ENCODE measurements around the gene RAB3A. TPM values are rescaled to one million over a fixed set of nuclear protein-coding genes. Genes with fewer than 3 reads are reported as not detected.

RAB3A gene
- total and polyA plus RNA-seq, 12 donors: 7.8 to 36.3 (median 30.2) TPM

DNA sequence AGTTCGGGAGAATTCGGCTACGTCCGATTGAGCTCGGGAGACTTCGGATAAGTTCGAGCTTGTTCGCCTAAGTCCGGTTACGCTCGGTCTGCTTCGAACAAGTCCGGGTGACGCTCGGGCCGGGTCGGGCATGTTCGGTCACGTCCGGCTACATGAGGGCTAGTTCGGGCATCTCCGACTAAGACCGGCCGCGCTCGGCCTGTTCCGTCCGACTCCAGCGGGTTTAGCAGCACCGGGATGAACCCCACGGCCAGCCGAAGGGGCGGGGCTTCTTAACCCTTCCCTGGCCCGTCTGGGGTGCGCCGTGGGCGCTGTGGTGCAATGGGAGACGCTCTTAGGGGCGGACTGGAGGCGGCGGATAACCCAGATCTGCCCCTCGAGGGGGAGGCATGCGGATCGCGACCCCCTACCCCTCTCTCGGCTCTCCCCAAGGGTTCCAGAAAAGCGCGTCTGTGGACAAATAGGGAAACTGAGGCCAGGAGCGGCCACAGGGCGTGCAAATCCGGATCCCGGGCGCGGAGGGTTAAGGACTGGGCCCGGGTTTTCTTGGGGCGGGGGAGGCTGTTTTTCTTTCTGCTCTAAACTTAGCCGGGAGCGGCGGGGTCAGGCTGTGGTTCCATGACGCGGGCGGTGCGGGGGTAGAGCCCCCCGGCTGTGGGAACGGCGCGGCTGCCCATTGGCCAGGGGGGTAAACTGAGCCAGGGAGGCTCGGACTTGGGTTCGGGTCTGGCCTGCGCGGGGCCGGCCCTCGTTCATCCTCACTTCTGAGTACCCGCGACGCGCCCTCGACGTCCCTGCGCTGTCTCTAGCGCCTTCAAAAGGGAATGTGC, 20.9 kb upstream of the RAB3A start:
- Histone ChIP-seq H3K36me3 (no peaks in the 10 kb centered on the region), H3K4me3 (peak overlapping the region in 9 of 10 donors; percentile 35 to 65 (median 52)), H3K9me3 (no peaks in the 10 kb centered on the region), H3K27me3 (peaks cover 9 to 70% (median 64%) of the 10 kb centered on the region in 7 donors), H3K27ac (peak overlapping the region; percentile 50 to 84 (median 71)), H3K4me1 (peaks cover 14 to 41% (median 30%) of the 10 kb centered on the region in 9 donors)
- ATAC-seq (peak; percentile 97 to 99 (median 98)), DNase-seq (peak; percentile 98 to 99)
- 2% methylated on average over 81 of the region's 81 CpGs for WGBS, 2 donors
- TF ChIP-seq, protein P1, sequence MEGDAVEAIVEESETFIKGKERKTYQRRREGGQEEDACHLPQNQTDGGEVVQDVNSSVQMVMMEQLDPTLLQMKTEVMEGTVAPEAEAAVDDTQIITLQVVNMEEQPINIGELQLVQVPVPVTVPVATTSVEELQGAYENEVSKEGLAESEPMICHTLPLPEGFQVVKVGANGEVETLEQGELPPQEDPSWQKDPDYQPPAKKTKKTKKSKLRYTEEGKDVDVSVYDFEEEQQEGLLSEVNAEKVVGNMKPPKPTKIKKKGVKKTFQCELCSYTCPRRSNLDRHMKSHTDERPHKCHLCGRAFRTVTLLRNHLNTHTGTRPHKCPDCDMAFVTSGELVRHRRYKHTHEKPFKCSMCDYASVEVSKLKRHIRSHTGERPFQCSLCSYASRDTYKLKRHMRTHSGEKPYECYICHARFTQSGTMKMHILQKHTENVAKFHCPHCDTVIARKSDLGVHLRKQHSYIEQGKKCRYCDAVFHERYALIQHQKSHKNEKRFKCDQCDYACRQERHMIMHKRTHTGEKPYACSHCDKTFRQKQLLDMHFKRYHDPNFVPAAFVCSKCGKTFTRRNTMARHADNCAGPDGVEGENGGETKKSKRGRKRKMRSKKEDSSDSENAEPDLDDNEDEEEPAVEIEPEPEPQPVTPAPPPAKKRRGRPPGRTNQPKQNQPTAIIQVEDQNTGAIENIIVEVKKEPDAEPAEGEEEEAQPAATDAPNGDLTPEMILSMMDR (IDR thresholded peaks at IDR 0.05): no peak
- intact Hi-C loops (cut with DNase I): loop anchor here in 2 of 10 donors (2.0 kb wide), 2 partner anchors 20 to 72 kb away; partner anchors contain the start of genes PIK3R2 (in 1 of the 2) and RAB3A (in 1 of the 2)

DNA sequence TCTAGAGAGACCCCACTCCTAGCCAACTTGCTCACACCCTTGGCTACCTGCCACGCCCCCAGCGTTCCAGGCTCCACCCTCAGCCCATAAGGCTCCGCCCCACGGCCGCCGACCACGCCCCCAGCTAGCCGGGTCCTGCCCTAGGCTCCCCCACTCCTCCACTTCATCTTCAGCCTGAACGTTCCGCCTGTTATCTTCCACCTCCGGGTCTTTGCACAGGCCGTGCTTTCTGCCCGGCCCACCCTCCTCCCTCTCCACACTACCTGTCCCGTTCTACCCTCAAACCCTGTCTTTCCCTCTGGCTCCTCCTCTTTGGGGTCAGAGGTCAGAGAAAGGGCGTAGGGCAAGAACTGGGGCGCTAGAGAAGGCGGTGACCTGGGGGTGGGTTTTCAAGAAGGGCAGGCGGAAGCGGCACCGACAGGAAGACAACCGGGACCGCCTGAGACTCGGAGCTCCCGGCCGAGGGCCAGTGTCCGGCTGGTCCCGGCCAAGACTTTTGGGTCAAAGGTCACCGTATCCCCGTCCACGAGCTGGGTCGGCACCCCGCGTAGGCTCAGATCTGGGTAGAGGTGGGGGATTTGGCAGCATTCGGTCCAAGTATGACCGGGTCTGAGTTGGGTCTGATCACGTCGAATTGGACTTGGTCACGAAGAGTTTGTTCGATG, 20.1 kb upstream of the RAB3A start:
- peak in 6 of 8 donors; percentile 4 to 39 (median 12) for ATAC-seq
- H3K9me3 ChIP-seq: no peaks in the 10 kb centered on the region
- H3K4me3 ChIP-seq: peak overlapping the region; percentile 35 to 65 (median 52)
- WGBS, 2 donors: 7 to 8% methylated on average over 39 of the region's 39 CpGs
- H3K27me3 ChIP-seq: peaks cover 9 to 68% (median 58%) of the 10 kb centered on the region in 7 donors
- intact Hi-C loops (cut with DNase I): loop anchor here in 2 of 10 donors (2.0 kb wide), 2 partner anchors 19 to 71 kb away; partner anchors contain the start of genes PIK3R2 (in 1 of the 2) and RAB3A (in 1 of the 2)
- H3K36me3 ChIP-seq: no peaks in the 10 kb centered on the region
- peak overlapping the region in 8 of 10 donors; percentile 21 to 84 (median 48) for H3K27ac ChIP-seq
- peak; percentile 51 to 64 for DNase-seq
- H3K4me1 ChIP-seq: peaks cover 14 to 41% (median 30%) of the 10 kb centered on the region in 9 donors
- TF ChIP-seq, protein P1 (IDR thresholded peaks at IDR 0.05): no peak

DNA sequence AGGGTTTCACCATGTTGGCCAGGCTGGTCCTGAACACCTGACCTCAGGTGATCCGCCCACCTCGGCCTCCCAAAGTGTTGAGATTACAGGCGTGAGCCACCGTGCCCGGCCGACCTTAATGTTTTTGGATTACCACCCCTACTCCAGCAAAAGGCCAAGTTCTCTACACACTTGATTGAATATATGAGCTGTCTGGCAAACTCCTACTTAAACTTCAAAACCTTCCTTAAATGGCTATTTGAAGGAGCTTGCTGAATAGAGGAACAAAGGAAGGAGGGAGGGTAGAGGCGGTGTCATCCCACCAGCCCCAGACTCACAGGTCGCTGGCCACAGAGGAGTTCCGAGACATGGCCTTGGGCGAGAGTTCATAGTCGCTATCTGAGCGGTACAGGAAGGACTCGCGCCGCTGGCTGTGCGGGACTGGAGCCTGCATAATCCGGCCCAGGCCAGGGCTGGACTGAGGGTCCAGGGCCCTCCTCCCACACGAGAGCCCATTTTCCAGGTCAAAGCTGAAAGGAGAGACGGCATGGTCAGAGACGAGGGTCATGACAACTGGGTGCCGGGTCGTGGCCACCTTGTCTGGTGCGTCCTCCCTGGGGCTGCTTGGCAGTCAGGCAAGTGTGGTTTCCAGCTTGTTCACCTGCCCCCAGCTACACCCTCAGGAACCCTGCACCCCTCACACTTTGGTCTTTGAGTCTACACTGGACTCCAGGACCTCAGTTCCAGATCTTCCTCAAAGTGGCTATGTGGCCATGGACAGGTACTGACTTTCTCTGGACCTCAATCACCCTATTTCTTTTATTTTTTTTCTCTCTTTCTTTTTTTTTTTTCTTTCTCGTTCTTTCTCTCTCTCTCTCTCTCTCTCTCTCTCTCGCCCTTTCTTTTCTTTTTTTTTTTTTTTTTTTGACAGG, 18.2 kb upstream of the RAB3A start:
- DNase-seq (no peak), ATAC-seq (no peak)
- Histone ChIP-seq H3K4me1 (peaks cover 13 to 30% (median 25%) of the 10 kb centered on the region in 9 donors), H3K27me3 (peaks cover 6 to 51% (median 45%) of the 10 kb centered on the region in 7 donors), H3K4me3 (no peak overlapping the region), H3K27ac (no peak overlapping the region), H3K36me3 (no peaks in the 10 kb centered on the region), H3K9me3 (no peaks in the 10 kb centered on the region)
- WGBS, 2 donors: 86% methylated on average over 25 of the region's 25 CpGs
- TF ChIP-seq, protein P1 (IDR thresholded peaks at IDR 0.05): no peak
- intact Hi-C loops (cut with DNase I): no loop called here
